T-helper 9 cell (primary cell): ENCODE measurements around the gene CD52.

Experiments
- DNase-seq: peaks from one replicate; pipeline ENCODE4 v3.0.0-alpha.2; 2020

The CD52 gene

DNA sequence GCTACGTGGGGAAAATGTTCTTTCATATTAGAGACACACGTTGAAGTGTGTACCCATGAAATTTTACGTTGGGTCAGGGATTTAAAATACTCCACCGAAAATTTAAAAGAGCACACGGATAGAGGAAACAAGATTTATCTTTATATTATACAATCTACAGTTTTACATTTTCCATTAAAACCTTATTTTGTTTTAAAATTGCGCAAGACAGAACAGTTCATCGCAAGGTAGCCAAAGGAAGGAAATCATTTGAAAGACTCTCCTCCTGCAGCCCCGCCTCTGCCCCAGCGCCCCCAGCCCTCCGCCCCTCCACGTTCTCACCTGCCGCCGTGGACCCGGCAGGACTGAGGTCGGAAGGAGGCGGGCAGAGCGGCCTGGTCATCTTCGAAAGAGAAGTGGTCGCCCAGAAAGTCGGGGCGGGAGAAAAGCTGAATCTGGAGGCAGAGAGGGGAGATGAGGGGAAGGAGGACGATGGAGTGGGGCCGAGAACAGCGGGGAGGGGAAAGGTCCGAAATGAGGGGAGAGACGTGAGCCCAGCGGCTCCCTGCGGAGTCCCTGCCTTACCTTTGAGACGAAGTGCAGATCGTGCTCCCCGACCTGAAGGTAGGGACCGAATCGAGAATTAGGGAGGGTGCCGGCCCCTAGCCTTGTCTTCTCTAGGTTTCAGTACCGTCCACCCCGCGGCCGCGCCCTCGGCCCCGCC, 18.2 kb downstream of the CD52 start:
- DNase-seq: no peak

DNA sequence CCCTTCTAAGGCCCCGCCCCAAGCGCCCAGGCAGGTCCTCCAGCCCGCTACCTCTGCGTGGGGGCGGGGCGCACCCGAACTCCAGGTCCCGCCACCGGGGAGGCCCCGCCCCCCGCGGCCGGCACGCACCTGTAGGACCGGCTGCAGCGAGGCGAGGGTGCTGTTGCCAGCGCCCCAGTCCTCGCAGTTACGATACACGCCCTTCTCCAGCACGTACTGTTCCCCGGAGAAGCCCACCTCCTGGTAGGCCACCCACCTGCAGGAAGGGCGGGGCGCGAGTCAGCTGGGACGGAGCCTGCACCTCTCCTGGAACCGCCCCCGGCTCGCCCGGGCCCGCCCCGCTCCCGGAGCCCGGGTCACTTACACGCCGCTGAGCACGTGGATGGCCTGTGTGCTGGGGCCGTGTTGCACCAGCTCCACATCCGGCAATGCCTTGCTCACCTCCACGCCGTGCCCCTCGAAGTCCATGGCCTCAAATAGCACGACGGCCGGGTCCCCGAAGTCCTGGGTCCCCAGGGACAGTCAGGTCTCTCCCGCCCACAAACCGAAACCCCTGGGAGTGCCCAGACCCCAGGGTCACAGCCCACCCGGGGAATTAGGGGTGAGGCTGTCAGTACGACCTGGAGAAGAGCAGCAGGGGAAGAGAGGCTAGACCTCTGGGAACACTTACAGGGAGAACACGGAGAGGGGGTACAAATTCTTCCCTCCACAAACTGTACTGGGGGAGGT, 18.9 kb downstream of the CD52 start:
- peak; percentile 90 for DNase-seq

DNA sequence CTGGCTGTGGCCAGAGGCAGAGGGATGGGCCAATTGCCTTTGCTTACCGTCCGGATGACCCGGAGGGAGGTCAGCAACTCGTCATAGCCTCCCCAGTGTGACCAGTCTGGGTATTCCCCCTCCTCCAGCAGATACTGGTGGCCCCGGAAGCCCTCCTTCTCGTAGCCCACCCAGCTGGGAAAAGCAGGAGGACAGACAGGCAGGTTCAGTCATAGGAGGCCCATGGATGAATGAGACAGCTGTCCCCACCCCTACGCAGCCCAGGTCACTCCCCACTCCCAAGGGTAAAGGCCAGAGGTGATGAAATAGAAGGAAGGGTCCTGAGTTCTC, 19.4 kb downstream of the CD52 start:
- DNase-seq: no peak

DNA sequence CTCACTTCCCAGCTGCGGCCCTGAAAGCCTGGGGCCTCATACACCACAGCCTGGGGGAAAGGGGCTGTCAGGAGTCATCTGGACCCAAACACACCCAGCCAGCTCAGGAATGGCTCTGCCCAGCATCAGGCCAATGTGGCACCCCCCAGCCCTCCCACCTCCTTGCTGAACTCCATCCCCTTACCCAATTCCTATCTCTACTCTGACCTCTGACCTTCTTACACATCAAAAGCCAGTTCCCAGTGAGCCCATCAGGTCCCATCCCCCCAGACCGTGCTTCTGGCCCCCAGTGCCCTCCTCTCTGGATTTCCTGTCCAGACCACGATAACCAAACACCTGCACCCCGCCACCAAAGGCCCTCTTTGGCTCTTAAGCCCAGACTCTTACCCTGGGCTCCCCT, 19.9 kb downstream of the CD52 start:
- DNase-seq: no peak

DNA sequence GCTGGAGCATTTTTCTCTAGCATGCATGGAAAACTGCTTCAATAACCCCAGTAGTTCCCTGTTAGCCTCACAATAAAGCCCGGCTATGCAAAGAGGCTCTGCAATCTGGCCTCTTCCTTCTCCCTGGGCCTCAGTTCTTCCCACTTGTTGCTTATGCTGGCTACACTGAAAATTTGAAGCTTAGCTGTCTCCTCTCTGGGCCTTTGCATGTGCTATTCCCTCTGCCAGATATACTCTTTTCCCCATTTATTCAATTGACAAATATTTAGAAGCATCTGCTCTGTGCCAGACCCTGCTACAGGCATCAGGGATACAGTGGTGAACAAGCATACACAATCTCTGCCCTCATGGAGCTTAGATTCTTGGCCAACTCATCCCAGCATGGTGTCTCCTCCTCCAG, 20.9 kb downstream of the CD52 start:
- DNase-seq: no peak

DNA sequence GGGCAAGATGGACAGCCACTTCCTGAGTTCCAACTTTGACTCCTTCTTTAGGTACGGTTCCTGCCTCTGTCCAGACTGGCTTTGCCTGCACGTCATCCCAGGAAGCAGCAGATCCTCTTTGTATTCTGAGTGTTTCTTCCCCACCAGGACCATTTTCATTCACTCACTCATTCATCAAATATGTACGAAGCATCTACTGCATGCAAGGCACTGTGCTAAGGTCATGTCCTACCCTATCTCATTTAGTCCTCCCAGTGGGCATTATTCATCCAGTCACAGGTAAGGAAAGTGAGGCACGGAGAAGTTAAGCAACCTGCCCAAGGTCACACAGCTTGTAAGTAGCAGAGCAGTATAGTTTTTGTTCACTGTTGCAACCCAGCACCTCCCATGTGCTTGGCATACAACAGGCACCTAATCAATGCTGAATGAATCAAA, 22.3 kb downstream of the CD52 start:
- no peak for DNase-seq

DNA sequence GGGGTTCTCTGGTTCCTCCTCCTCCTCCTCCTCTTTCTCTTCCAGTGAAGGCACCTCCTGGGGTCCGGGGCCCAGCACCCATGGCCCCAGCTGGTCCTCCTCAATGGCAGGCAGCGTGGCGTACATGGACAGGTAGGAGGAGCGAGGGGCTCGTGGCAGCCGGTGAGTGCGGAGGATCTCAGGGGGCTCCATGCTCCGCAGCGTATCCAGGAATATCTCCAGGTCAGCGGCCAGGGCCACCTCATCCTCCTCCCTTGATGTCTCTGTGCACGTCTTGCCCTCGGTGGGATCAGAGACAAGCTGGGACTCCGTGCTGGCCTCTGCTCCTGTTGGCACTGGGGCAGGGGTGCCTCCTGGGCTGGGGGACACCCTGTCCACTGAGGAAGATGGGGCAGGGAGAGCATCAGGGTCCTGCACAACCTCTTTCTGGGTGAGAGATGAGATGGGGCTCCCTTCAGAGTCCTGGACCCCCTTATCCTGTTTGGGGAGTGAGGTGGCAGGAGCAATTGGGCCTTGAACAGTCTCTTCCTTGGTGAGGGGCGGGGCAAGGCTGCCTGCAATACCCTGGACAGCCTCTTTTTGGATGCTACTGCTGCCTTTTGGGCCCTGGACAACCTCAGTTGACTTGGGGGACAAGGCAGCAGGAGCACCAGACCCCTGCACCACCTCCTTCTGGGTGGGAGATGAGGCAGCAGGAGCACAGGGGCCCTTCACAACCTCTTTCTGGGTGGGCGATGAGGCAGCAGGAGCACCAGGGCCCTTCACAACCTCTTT, 26.6 kb downstream of the CD52 start:
- no peak for DNase-seq

DNA sequence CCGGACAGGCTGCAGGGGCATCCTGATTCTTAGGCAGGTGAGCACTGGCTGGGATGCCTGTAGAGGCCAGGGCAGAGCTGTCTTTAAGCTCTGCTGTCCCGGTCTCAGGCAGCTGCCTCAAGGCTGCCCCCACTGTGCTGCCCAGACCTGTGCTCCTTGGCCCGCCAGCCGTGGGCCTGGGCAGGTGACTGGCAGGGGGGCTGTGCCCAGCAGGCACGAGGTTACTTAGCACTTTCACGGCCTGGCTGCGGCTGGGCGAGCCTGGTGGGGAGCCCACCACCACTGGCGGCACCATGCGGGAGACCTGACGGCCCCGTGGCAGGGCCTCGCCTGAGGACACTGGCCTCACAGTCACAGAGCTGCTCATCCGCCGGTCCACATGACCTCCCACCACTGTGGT, 28.0 kb downstream of the CD52 start:
- DNase-seq: no peak

DNA sequence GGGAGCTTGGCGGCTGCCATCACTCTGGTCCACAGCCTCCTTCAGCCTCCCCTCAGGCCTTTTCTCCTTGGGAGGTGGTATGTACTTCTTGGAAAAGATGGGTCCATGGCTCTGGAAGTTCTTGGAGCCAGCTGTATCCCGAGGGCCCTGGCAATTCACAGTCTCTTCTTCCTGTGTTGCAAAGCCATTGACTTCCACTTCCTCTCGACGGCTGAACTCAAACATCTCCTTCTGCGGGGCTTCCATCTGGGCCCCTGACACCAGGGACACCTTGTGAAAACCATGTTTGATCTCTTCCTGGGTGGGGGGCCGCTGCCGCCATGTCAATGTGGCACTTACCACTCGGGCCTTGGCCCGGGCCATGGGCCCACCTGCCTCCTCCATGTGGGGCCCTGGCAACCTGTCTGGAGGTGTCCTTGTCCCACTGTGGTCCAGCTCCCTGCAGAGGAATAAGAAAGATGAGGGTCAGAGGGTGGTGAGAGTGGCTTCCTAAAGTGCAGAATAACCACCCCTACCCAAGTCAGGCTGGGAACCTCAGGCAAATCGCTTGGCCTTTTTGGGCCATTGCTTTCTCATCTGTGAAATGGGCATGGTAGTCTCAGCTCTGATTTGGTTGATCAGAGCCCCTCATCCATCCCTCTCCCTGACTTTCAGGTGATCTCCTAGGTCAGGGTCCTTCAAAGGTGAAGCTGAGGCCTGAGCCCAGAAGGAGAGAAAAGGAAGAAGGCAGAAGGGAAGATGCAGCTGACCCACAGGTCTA, 28.7 kb downstream of the CD52 start:
- DNase-seq: no peak

DNA sequence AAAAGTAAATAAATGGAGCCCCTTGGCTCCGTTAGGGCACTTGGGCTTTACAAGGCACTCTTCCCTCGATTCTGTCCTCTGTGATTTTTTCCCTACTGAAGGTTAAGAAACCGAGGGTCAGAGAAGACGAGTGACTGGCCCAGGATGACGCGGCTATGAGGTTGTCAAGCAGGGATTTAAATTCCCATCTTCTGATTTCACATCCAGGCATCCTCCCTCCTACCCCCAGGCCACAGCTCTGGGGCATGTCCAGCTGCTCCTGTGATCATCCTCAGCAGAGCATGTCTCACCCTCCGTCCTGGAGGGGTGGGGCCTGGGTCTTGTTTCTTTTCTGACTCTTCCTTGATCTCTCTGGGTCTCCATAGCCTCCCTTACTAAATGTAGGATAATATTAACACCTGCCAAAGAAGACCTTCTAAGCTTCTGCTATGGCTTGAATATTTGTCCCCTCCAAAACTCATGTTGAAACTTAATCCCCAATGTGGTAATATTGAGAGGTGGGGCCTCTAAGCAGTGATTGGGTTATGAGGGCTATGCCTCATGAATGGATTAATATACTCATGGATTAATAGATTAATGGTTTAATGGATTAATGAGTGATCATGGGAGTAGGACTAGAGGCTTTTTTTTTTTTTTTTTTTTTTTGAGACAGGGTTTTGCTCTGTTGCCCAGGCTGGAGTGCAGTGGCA, 31.6 kb downstream of the CD52 start:
- DNase-seq: no peak

DNA sequence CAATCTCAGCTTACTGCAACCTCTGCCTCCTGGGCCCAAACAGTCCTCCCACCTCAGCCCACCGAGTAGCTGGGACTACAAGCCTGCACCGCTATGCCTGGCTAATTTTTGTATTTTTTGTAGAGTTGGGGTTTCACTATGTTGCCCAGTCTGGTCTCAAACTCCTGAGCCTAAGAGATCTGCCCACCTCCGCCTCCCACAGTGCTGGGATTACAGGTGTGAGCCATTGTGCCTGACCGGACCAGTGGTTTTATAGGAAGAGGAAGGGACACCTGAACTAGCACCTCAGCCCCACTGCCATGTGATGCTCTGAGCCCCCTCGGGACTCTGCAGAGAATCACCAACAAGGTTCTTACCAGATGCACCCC, 32.1 kb downstream of the CD52 start:
- DNase-seq: no peak

DNA sequence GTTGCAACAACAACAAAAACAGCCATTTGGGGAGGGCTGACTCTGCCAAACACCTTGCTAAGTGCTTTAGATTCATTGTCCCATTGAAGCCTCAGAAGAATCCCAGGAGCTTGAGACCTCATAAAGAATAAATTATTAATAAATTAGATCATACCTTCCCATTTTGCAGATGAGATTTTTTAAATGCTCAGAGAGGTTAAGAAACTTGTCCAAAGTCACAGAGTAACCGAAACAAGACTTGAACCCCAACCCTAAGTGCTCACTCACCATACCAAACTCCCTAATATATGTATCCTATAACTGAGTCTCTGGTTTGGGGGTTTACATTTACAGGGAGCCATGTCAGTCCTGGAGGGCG, 32.6 kb downstream of the CD52 start:
- DNase-seq: no peak

DNA sequence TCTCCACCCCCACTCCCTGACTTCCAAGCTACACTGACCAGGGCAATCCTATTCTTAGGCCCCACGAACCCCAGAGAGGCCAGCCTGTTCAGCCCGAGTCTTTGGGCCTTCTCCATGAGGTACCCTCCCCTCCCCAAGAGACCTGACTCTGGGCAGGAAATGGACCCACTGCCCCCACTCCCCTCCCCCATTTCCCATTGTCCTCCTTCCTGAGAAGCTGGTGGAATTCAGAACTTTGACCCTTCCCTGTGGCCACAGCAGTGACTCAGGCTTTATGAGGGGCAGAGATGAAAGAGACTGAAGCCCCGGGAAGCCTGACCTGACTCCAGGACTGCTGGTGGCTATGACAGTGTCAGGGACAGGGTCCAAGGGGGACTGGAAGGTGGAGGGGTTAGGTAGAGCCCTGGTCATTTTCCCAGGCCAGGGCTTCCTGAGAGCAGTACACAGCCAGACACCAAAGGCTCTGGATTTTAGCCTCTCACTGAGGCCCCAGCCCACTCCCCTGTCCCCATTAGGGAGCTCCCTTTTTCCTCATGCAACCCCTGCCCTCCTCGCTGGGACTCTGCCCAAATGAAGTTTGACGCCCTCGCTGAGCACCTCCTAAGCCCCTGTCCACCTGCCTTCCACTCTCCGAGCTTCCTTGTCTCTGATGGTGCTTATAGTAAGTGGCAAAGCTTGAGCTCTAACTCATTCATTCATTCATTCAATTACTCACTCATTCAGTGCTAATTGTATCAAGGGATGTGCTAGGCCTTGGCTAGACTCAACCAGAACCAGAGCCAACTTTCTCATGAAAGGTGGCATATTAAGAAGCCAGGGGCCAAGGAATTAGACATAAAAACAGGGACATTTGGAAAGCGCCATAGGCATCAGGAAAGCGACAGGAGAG, 33.2 kb downstream of the CD52 start:
- DNase-seq: no peak

DNA sequence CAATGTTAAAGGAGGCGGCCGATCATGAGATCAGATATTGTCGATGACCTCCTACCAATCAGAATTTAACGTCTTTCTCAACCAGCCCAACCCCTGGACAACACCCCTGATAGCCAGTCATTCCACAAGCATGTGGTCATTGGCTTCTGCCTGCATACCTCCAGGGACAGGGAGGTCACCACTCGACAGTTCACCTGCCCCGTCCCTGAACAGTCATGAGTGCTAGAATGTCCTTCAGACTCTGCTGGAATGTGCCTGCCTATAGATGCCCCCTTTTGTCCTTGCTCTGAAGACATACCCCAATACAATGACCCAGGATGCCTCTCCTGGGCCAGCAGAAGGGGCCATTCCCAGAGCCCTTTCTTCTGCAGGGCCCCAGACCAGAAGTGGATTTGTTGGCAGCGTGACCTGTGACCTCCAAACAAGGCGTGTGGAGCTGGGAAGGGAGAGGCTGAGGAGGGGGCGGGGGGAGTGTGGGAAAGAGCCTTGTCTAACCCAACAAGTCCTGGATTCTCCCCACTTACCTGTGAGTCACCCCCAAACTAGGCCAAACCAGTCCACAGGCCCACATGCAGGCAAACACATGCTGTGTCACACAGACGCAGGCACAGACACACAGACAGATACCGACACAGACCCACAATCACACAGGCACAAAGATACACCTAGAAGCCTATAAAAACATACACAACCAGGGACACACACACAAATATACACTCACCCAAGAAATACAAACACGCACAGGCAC, 34.0 kb downstream of the CD52 start:
- DNase-seq: no peak

DNA sequence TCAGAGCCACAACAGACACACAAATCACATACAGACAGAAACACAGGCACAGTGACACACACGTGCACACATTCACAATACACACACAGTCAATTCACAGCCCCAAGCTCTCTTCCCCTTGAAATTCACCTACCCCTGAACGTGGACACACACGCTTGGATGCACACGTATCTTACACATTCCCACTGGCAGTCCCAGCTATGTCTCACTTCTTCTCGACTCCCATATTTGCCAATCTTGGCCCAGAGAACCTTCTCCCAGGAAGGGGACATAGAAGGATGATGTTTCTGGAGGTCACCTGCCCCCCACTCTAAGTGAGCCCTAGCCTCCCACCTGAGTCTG, 34.6 kb downstream of the CD52 start:
- DNase-seq: no peak

DNA sequence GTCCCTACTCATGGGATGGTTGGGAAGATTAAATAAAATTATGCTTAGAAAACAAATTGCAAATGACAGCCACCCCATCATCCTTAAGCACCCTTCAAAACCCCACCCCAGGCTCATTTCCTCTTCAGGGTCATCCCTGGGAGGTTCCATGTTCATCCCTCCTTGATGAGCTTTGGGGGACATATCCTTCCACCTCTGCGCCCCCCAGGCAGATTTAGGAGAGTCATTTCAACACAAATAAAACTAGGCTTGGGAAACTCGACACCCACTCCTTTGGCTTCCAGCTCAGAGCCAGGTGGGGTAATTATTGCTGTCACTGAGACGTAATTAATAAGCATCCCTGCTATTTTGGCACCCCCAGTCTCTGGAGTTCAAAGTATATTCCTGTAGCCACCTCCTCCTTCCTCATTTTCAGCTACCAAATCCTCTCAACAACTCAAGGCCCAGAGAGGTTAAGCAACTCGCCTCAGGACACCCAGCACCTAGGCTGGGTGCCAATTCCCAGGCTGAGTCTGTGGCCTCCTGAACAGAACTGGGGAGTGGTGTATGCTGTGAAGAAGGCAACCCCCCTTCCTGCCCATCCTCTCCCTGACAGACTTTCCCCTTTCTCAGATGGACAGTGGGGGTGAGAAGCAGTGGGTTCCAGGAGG, 35.6 kb downstream of the CD52 start:
- no peak for DNase-seq

DNA sequence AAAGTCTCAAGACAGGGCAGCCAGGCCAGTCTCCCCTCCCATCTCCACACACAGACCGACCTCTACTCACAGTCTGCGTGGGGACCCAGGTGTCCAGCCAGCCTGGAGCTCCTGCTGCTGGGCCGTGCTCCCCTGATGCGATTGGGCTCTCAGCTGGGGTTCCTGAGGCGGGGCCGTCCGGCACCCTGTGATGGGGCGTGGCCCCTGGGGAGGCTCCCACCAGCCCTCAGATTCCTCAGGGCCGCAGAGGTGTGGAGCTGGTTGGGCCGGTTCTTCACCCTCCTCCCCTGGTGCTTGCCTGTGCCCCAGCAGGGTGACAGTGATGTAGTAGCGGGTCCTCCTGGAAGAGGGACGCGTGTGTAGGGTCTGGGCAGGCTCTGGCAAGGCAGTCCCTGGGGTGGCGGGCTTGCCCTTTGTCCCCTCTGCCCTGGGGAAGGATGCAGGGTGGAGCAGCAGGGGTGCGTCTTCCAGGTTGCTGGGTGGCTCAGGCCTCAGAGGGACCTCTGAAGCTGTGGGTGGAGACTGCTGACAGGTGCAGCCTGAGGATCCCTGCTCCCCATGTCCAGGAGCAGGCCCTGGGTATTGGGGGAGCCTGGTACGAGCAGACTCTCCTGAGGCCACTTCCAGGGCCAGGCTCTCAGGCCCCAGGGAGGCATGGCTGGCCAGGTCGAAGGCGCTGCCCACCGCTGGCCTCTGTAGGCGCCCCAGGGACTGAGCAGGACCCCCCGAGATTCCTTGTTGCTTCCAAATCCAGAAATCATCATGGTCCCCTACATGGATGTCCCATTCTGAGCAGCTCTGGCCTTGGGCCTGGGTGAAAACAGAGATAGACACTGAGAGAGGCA, 36.4 kb downstream of the CD52 start, which contains the start of gene CRYBG2:
Gene CRYBG2, minus strand, starts transcription at position 155 of the 845 bp plus-strand sequence. CDS start 7,473 bp downstream, outside the sequence.
- no peak for DNase-seq

DNA sequence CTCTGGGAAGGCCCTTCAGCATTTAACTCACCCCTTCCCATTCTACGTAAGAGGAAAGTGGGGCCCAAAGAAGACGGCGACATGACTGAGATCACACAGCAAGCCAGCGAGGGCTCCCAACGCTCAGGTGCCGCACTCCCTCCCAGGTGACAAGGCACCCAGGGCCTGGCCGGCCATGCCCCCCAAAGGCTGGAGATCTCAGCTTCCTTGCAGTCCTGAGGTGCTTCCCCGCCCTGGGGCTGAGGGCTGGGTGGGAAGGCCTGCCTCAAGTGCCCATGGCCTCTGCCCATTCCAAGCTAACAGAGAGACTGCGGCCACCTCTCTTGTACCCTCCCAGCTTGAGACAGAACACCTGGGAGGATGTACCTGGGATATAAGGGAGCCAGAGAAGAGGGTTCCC, 37.2 kb downstream of the CD52 start:
- no peak for DNase-seq

DNA sequence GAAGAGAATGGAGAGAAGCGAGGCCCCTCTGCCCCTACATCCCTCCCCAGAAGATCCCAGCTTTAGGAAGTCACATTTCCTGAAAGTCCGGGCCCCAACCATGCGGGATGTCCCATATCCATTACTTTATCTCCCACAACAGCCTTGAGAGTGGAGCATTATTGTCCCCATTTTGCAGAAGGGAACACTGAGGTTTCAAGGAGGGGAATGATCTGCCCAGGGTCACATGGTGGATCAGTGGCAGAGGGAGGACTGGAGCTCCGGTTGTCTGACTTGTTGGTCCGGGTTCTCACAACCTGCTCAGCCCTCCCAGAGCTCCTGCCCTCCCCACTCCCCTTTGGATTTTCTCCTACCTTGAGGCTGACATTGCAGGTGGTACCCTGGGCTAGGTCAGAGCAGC, 38.3 kb downstream of the CD52 start:
- DNase-seq: no peak
